HG03457 (cell line): ENCODE data around the gene ABCD3.
"Not testable (repeated sequence)": the region's sequence is repeated elsewhere in the genome, so short reads cannot be mapped to it uniquely, and the experiment has no call there.

Experiments
- ATAC-seq: cut with Tn5 transposase; IDR thresholded peaks from one replicate; pipeline ENCODE4 v1.9.1; 2021; ENCODE audit warnings: moderate number of reproducible peaks; ENCODE audit not compliant: unreplicated experiment

ABCD3 gene

GRCh38 chr1:94544706-94545490 lies 126.7 kb downstream of the ABCD3 start:
- ATAC-seq, result no peak

GRCh38 chr1:94549706-94550105 lies 131.5 kb downstream of the ABCD3 start:
- no peak for ATAC-seq

- ATAC-seq, result no peak
Observed at GRCh38 chr1:94550396-94550795, 132.2 kb downstream of the ABCD3 start.

- ATAC-seq, result no peak
Observed at GRCh38 chr1:94550800-94551241, 132.6 kb downstream of the ABCD3 start.

- ATAC-seq, result no peak
Observed at GRCh38 chr1:94551449-94551848, 133.3 kb downstream of the ABCD3 start.

GRCh38 chr1:94552071-94552586 lies 133.9 kb downstream of the ABCD3 start:
- ATAC-seq, result no peak

GRCh38 chr1:94553323-94553730 lies 135.1 kb downstream of the ABCD3 start:
- ATAC-seq, result no peak

GRCh38 chr1:94553931-94554330 lies 135.7 kb downstream of the ABCD3 start:
- no peak for ATAC-seq

- no peak for ATAC-seq
Observed at GRCh38 chr1:94554580-94554979, 136.4 kb downstream of the ABCD3 start.

- no peak for ATAC-seq
Observed at GRCh38 chr1:94555091-94555490, 136.9 kb downstream of the ABCD3 start.

GRCh38 chr1:94559921-94560320 lies 141.7 kb downstream of the ABCD3 start:
- no peak for ATAC-seq

GRCh38 chr1:94560333-94560732 lies 142.1 kb downstream of the ABCD3 start:
- no peak for ATAC-seq

GRCh38 chr1:94562519-94563260 lies 144.5 kb downstream of the ABCD3 start:
- ATAC-seq, result no peak

- ATAC-seq, result no peak
Observed at GRCh38 chr1:94565901-94566300, 147.7 kb downstream of the ABCD3 start.

GRCh38 chr1:94566436-94566835 lies 148.2 kb downstream of the ABCD3 start:
- ATAC-seq, result not testable (repeated sequence)

GRCh38 chr1:94567975-94568607 lies 149.9 kb downstream of the ABCD3 start:
- ATAC-seq, result not testable (repeated sequence)
